ENCODE data around the gene ABI3BP. TPM values are rescaled to one million over a fixed set of nuclear protein-coding genes. Genes with fewer than 3 reads are reported as not detected.

The ABI3BP gene
- total RNA-seq, 5 donors from 2014 or later (not counting 1 experiment from before 2014, with no cell fraction given) = 0.18 to 0.66 (median 0.43) TPM; not detected in 2

- POLR2A ChIA-PET = no interaction called here
These were observed 79.2 kb downstream of the ABI3BP start for GRCh38 chr3:100913870-100914648.

DNA sequence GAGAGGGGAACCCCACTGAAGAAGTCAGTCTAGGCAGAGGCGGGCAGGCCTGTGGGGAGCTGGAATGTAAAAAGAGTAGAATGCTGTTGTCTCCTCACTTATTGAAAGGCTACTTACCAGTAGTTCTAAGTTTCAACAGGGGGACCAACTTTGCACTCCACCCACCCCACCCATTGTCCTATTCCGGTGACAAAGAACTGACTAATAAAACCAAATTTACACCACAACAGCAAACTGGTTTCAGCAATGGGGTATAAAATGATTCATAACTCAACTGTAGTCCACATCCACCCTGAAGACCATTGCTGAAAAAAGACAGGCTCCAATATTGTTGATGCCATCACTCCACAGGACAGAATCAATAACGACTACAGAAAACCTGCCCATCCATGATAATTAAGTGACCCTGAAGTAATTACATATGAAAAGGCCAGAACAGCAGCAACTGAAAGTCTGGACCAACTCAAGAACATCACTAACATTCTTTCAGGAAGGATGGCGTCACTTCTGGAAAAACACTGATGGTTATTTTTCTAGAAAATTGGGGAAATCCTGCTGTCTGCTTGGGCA, 80.2 kb downstream of the ABI3BP start:
- no peaks in the 10 kb centered on the region for H3K4me1 ChIP-seq (ENCODE audit: control insufficient read depth in 1 of 2, extremely low read depth in 1 of 2, insufficient read depth in 2 of 2, low read length in 2 of 2)
- DNase-seq (no peak), ATAC-seq (replicated peaks in 1 of 4) (no peak)
- CTCF ChIA-PET = interaction anchor here in 1 of 2 donors (0.6 kb wide), 1 partner anchor 18 kb away, joined by 8 read pairs; no protein-coding TSS in a partner anchor
- no peak overlapping the region for H3K27ac Mint-ChIP-seq
- H3K27ac ChIP-seq (ENCODE audit: low read length) = no peak overlapping the region
- no peaks in the 10 kb centered on the region for H3K27me3 ChIP-seq (replicated peaks in 1 of 2; ENCODE audit: control insufficient read depth in 2 of 2, extremely low read depth in 1 of 2, insufficient read depth in 2 of 2, low read length in 1 of 2)
- no peak overlapping the region for H3K4me3 Mint-ChIP-seq
- POLR2A ChIA-PET = no interaction called here
- H3K9me3 ChIP-seq = no peaks in the 10 kb centered on the region
- no peak overlapping the region for H3K4me3 ChIP-seq (ENCODE audit: control insufficient read depth in 1 of 2, extremely low read depth in 1 of 2, low read length in 1 of 2)
- no peaks in the 10 kb centered on the region for H3K9me3 Mint-ChIP-seq
- peaks cover 3 to 18% of the 10 kb centered on the region in 2 donors for H3K27me3 Mint-ChIP-seq
- no CpG with 5 or more reads among the region's 4 CpGs for WGBS (ENCODE audit: insufficient coverage)
- no peaks in the 10 kb centered on the region for H3K36me3 ChIP-seq (ENCODE audit: control insufficient read depth in 2 of 2, extremely low read depth in 1 of 2, insufficient read depth in 1 of 2, low read length in 1 of 2)
- no peaks in the 10 kb centered on the region for H3K4me1 Mint-ChIP-seq
- H3K36me3 Mint-ChIP-seq = no peaks in the 10 kb centered on the region

More at GRCh38 chr3:100913870-100914648, 79.2 kb downstream of the ABI3BP start:
- Histone ChIP-seq H3K36me3 (ENCODE audit: control insufficient read depth in 2 of 2, extremely low read depth in 1 of 2, insufficient read depth in 1 of 2, low read length in 1 of 2) (no peaks in the 10 kb centered on the region), H3K4me1 (ENCODE audit: control insufficient read depth in 1 of 2, extremely low read depth in 1 of 2, insufficient read depth in 2 of 2, low read length in 2 of 2) (no peaks in the 10 kb centered on the region), H3K27ac (ENCODE audit: low read length) (no peak overlapping the region), H3K27me3 (replicated peaks in 1 of 2; ENCODE audit: control insufficient read depth in 2 of 2, extremely low read depth in 1 of 2, insufficient read depth in 2 of 2, low read length in 1 of 2) (no peaks in the 10 kb centered on the region), H3K4me3 (ENCODE audit: control insufficient read depth in 1 of 2, extremely low read depth in 1 of 2, low read length in 1 of 2) (no peak overlapping the region), H3K9me3 (no peaks in the 10 kb centered on the region)
- Mint-ChIP-seq H3K9me3 (no peaks in the 10 kb centered on the region), H3K4me3 (no peak overlapping the region), H3K36me3 (no peaks in the 10 kb centered on the region), H3K27me3 (peaks cover 3 to 9% of the 10 kb centered on the region in 2 donors), H3K27ac (no peak overlapping the region), H3K4me1 (no peaks in the 10 kb centered on the region)
- ATAC-seq (replicated peaks in 1 of 4) (no peak), DNase-seq (no peak)
- WGBS (ENCODE audit: insufficient coverage) = 83% methylated on average over 4 of the region's 5 CpGs
- CTCF ChIA-PET = no interaction called here

DNA sequence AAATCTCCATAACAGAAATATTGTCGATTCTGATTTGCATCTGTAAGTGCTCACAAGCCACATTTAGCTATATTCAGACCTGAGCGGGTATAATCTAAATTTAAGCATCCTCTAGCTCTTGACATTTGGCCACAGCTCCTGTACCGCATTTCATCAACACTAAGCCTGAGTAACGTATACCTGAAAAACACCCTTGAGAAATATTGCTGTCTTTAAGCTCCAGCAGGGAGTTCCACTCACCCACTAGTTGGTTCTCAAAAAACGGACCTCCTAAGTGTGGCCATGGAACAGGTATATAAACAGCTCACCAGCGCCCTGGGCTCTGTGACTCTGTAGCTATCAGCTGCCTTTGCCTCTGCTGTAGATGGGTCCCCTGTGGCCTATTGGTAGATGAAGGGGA, 80.7 kb downstream of the ABI3BP start:
- 82% methylated on average over 6 of the region's 6 CpGs for WGBS (ENCODE audit: insufficient coverage)
- CTCF ChIA-PET = interaction anchor here (0.5 to 0.7 kb wide), 3 partner anchors 18 to 1080 kb away, joined by 3 to 8 read pairs (median 5); no protein-coding TSS in a partner anchor
- H3K4me1 Mint-ChIP-seq = no peaks in the 10 kb centered on the region

GRCh38 chr3:100911956-100912355, 81.3 kb downstream of the ABI3BP start:
- Mint-ChIP-seq H3K4me1 (no peaks in the 10 kb centered on the region), H3K4me3 (no peak overlapping the region), H3K9me3 (no peaks in the 10 kb centered on the region), H3K27ac (no peak overlapping the region), H3K36me3 (no peaks in the 10 kb centered on the region), H3K27me3 (peaks cover 7 to 18% of the 10 kb centered on the region in 2 donors)
- ChIA-PET POLR2A (no interaction called here), CTCF (interaction anchor here (0.5 to 0.7 kb wide), 2 partner anchors 18 to 1080 kb away, joined by 3 to 5 read pairs; no protein-coding TSS in a partner anchor)
- no peaks in the 10 kb centered on the region for H3K9me3 ChIP-seq
- H3K27me3 ChIP-seq (replicated peaks in 1 of 2; ENCODE audit: control insufficient read depth in 2 of 2, extremely low read depth in 1 of 2, insufficient read depth in 2 of 2, low read length in 1 of 2) = no peaks in the 10 kb centered on the region
- no CpG with 5 or more reads among the region's 6 CpGs for WGBS (ENCODE audit: insufficient coverage)
- ATAC-seq (replicated peaks in 1 of 4) (no peak), DNase-seq (no peak)
- no peaks in the 10 kb centered on the region for H3K4me1 ChIP-seq (ENCODE audit: control insufficient read depth in 1 of 2, extremely low read depth in 1 of 2, insufficient read depth in 2 of 2, low read length in 2 of 2)
- H3K27ac ChIP-seq (ENCODE audit: low read length) = no peak overlapping the region
- no peak overlapping the region for H3K4me3 ChIP-seq (ENCODE audit: control insufficient read depth in 1 of 2, extremely low read depth in 1 of 2, low read length in 1 of 2)
- no peaks in the 10 kb centered on the region for H3K36me3 ChIP-seq (ENCODE audit: control insufficient read depth in 2 of 2, extremely low read depth in 1 of 2, insufficient read depth in 1 of 2, low read length in 1 of 2)

More for the DNA sequence above, 80.7 kb downstream of the ABI3BP start:
- no peaks in the 10 kb centered on the region for H3K4me1 ChIP-seq (ENCODE audit: control insufficient read depth in 1 of 2, extremely low read depth in 1 of 2, insufficient read depth in 2 of 2, low read length in 2 of 2)
- no peak overlapping the region for H3K27ac ChIP-seq (ENCODE audit: low read length)
- Mint-ChIP-seq H3K9me3 (no peaks in the 10 kb centered on the region), H3K36me3 (no peaks in the 10 kb centered on the region), H3K27ac (no peak overlapping the region), H3K27me3 (peaks cover 3 to 18% of the 10 kb centered on the region in 2 donors), H3K4me3 (no peak overlapping the region)
- no peak for ATAC-seq (replicated peaks in 1 of 4)
- DNase-seq = no peak
- no peak overlapping the region for H3K4me3 ChIP-seq (ENCODE audit: control insufficient read depth in 1 of 2, extremely low read depth in 1 of 2, low read length in 1 of 2)
- H3K9me3 ChIP-seq = no peaks in the 10 kb centered on the region
- no peaks in the 10 kb centered on the region for H3K36me3 ChIP-seq (ENCODE audit: control insufficient read depth in 2 of 2, extremely low read depth in 1 of 2, insufficient read depth in 1 of 2, low read length in 1 of 2)
- H3K27me3 ChIP-seq (replicated peaks in 1 of 2; ENCODE audit: control insufficient read depth in 2 of 2, extremely low read depth in 1 of 2, insufficient read depth in 2 of 2, low read length in 1 of 2) = no peaks in the 10 kb centered on the region
- POLR2A ChIA-PET = no interaction called here

DNA sequence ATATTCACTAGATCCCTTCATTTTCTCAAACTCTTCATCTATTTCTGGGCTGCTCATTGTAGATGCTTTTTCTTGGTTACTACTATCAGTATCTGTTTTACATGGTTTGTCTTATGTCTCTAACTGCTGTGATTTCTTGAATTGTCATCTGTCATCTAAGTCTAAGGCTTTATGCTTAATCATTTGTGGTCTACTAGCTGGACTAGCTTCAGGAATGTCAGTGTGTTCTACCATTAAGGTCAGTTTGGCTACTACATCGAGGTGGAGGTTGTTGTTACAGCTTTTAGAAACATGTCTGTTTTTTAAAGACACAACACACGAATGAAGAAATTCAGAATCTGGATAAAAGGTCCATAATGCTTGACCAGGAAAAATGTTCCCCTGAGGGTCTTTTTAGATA, 82.2 kb downstream of the ABI3BP start:
- Histone ChIP-seq H3K4me3 (ENCODE audit: control insufficient read depth in 1 of 2, extremely low read depth in 1 of 2, low read length in 1 of 2) (no peak overlapping the region), H3K4me1 (ENCODE audit: control insufficient read depth in 1 of 2, extremely low read depth in 1 of 2, insufficient read depth in 2 of 2, low read length in 2 of 2) (no peaks in the 10 kb centered on the region), H3K9me3 (no peaks in the 10 kb centered on the region), H3K27me3 (replicated peaks in 1 of 2; ENCODE audit: control insufficient read depth in 2 of 2, extremely low read depth in 1 of 2, insufficient read depth in 2 of 2, low read length in 1 of 2) (no peaks in the 10 kb centered on the region), H3K27ac (ENCODE audit: low read length) (no peak overlapping the region), H3K36me3 (ENCODE audit: control insufficient read depth in 2 of 2, extremely low read depth in 1 of 2, insufficient read depth in 1 of 2, low read length in 1 of 2) (no peaks in the 10 kb centered on the region)
- Mint-ChIP-seq H3K36me3 (no peaks in the 10 kb centered on the region), H3K4me1 (no peaks in the 10 kb centered on the region), H3K4me3 (no peak overlapping the region), H3K27ac (no peak overlapping the region), H3K9me3 (no peaks in the 10 kb centered on the region), H3K27me3 (peaks cover 7 to 18% of the 10 kb centered on the region in 2 donors)
- DNase-seq (no peak), ATAC-seq (replicated peaks in 1 of 4) (no peak)
- ChIA-PET POLR2A (no interaction called here), CTCF (no interaction called here)
- no CpG with 5 or more reads among the region's 2 CpGs for WGBS (ENCODE audit: insufficient coverage)

DNA sequence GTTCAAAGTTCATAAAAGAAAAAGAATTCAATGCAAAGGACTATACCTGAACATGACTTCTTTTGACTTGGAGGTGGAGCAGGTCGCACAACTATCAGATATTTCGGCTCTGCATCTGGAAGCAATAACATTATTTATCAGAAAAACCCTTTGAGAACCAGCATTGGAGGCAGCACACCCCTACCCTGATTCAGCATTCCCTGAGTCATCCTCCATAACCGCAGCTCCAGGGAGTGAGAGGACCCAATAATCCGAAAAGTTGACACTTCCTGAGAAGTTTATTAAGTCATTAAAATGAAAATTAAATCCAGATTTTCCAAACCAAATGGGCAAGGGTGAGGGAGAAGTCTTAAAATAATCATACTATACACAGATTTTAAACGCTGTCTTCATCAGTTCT, 90.6 kb downstream of the ABI3BP start:
- H3K9me3 Mint-ChIP-seq = peaks cover 0 to 6% (median 4%) of the 10 kb centered on the region in 3 donors
- no peaks in the 10 kb centered on the region for H3K27me3 ChIP-seq (replicated peaks in 1 of 2; ENCODE audit: control insufficient read depth in 2 of 2, extremely low read depth in 1 of 2, insufficient read depth in 2 of 2, low read length in 1 of 2)
- no peak overlapping the region for H3K4me3 Mint-ChIP-seq
- no peaks in the 10 kb centered on the region for H3K36me3 Mint-ChIP-seq
- POLR2A ChIA-PET = interaction anchor here in 1 of 2 donors (0.5 kb wide), 1 partner anchor 1143 kb away, joined by 4 read pairs; no protein-coding TSS in a partner anchor
- H3K27ac Mint-ChIP-seq = no peak overlapping the region
- CTCF ChIA-PET = no interaction called here
- H3K4me1 Mint-ChIP-seq = peaks cover 0 to 13% (median 9%) of the 10 kb centered on the region in 3 donors
- DNase-seq (no peak), ATAC-seq (replicated peaks in 1 of 4) (no peak)
- H3K27me3 Mint-ChIP-seq = peaks cover 5 to 7% of the 10 kb centered on the region in 2 donors
- H3K27ac ChIP-seq (ENCODE audit: low read length) = no peak overlapping the region
- H3K4me1 ChIP-seq (ENCODE audit: control insufficient read depth in 1 of 2, extremely low read depth in 1 of 2, insufficient read depth in 2 of 2, low read length in 2 of 2) = no peaks in the 10 kb centered on the region
- H3K4me3 ChIP-seq (ENCODE audit: control insufficient read depth in 1 of 2, extremely low read depth in 1 of 2, low read length in 1 of 2) = no peak overlapping the region
- no peaks in the 10 kb centered on the region for H3K36me3 ChIP-seq (ENCODE audit: control insufficient read depth in 2 of 2, extremely low read depth in 1 of 2, insufficient read depth in 1 of 2, low read length in 1 of 2)
- WGBS (ENCODE audit: insufficient coverage) = 90% methylated on average over 2 of the region's 5 CpGs
- no peaks in the 10 kb centered on the region for H3K9me3 ChIP-seq
